IPS-15b (cell line): ENCODE results near the gene KCNIP4.

Source experiments
- H3K27me3 ChIP-seq: one replicate; pipeline ENCODE4 v1.6.1; 2013; ENCODE audit warnings: low read length; ENCODE audit not compliant: control insufficient read depth, insufficient read depth
- H3K36me3 ChIP-seq: one replicate; pipeline ENCODE4 v1.6.1; 2013; ENCODE audit warnings: low read length; ENCODE audit not compliant: control insufficient read depth, insufficient read depth
- H3K4me1 ChIP-seq: one replicate; pipeline ENCODE4 v1.6.1; 2013; ENCODE audit warnings: mild to moderate bottlenecking, low read length; ENCODE audit not compliant: control insufficient read depth, insufficient read depth
- H3K4me3 ChIP-seq: one replicate; pipeline ENCODE4 v1.5.1; 2013; ENCODE audit warnings: low read depth, low read length
- H3K9ac ChIP-seq: one replicate; pipeline ENCODE4 v1.6.1; 2013; ENCODE audit warnings: low read depth, mild to moderate bottlenecking, low read length
- H3K9me3 ChIP-seq: one replicate; pipeline ENCODE4 v1.6.1; 2013; ENCODE audit warnings: mild to moderate bottlenecking, low read length; ENCODE audit not compliant: control insufficient read depth, insufficient read depth

Gene KCNIP4

DNA sequence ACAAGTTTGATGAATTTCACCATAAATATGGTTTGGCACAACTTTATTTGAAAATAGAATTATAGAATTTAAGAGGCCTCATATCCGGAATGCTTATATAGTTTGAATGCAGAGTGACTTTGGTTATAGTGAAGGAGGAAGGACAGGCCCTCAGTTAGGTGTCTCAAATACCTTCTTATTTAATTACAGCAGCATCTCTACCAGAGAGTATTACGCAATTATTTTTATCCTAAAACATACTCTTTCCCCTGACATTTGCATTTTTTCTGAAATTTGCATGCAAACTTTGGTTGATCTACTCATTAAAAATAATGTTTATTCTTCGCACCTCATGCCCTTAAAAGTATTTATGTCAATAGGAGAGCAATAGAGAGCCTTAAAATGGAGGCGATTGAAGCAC, 942.9 kb downstream of the KCNIP4 start:
- no peaks in the 10 kb centered on the region for H3K36me3 ChIP-seq

DNA sequence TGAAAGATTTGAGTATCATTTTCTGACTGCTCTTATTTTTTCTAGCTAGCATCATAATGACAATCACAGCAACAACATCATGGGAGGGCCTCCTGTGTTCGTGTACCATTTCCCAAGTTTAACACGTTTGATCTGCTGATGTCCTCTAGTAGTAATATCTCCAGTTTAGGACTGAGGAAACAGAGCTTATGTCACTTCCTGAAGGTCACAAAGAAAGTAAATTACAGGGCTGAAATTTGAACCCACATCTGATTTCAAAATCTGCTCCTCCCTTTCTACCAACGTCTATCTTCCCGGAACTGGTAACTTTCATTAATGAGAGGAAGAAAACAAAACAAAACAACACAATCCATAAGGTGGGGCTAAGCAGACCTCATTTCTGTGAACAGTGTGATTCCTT, 945.6 kb downstream of the KCNIP4 start:
- Histone ChIP-seq H3K9ac (no peak overlapping the region), H3K36me3 (no peaks in the 10 kb centered on the region), H3K4me1 (peaks cover 3% of the 10 kb centered on the region), H3K4me3 (no peak overlapping the region), H3K27me3 (no peaks in the 10 kb centered on the region), H3K9me3 (no peaks in the 10 kb centered on the region)

More for the DNA sequence above, 942.9 kb downstream of the KCNIP4 start:
- Histone ChIP-seq H3K9me3 (no peaks in the 10 kb centered on the region), H3K27me3 (no peaks in the 10 kb centered on the region), H3K4me3 (no peak overlapping the region), H3K9ac (no peak overlapping the region), H3K4me1 (peaks cover 3% of the 10 kb centered on the region)

DNA sequence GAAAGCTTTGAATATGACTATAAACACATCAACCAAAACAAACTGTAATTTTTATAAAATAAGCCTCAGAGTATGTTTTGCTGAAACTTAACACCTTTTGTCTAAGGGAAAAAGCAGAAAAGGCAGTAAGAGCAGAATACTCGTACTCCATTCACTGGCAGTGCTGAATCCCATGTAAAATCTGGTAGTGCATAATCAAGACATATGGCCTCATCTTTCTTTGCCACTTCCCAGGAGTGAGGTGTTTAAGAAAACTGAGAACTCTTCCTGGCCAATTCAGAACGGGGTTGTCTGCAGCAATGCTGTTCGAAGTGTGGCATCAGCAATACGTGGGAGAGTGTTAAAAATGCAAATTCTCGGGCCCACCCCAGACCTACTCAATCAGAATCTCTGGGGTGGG, 946.3 kb downstream of the KCNIP4 start:
- Histone ChIP-seq H3K9ac (no peak overlapping the region), H3K9me3 (no peaks in the 10 kb centered on the region), H3K4me1 (peaks cover 3% of the 10 kb centered on the region), H3K4me3 (no peak overlapping the region), H3K36me3 (no peaks in the 10 kb centered on the region), H3K27me3 (no peaks in the 10 kb centered on the region)

DNA sequence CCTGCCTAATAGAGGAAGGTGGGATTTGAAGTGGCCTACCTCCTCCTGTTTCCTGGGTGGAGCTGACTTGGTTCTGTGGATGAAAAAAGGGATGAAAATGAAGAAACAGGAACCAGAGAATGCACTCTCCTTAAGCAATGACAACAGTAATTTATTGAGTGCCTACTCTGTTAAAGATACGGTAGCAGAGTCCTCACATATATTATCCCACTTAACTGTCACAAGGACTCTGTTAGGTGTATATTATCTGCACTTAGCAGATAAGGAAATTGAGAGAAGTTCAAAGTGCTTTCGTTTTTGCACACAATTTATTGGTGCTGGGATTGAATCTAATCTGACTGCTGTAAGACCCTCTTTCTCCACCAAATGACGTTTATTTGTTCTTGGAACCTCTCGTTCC, 947.1 kb downstream of the KCNIP4 start:
- no peaks in the 10 kb centered on the region for H3K9me3 ChIP-seq
- H3K4me1 ChIP-seq = peaks cover 3% of the 10 kb centered on the region
- H3K4me3 ChIP-seq = no peak overlapping the region
- H3K27me3 ChIP-seq = no peaks in the 10 kb centered on the region
- H3K36me3 ChIP-seq = no peaks in the 10 kb centered on the region
- no peak overlapping the region for H3K9ac ChIP-seq

DNA sequence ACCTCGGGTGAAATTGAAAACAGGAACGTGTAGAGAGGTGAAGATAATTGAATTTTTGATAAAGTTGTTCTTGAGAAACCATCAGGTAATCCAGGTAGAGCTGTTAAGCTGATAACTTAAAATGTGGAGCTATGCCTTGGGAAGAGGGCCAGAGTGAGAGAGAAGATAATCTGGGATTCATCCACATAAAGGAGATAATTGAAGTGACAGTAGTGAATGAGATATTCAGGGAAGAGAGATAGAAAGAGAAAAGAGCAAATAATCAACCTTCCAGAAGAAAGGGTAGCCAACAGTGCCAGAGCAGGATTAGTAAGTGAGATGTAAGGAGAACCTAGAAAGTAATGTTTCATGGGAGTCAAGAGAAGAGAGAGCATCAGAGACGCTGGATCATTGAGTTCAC, 950.7 kb downstream of the KCNIP4 start:
- no peak overlapping the region for H3K9ac ChIP-seq
- H3K4me1 ChIP-seq = peaks cover 3% of the 10 kb centered on the region
- H3K9me3 ChIP-seq = no peaks in the 10 kb centered on the region
- H3K27me3 ChIP-seq = no peaks in the 10 kb centered on the region
- H3K4me3 ChIP-seq = no peak overlapping the region
- H3K36me3 ChIP-seq = no peaks in the 10 kb centered on the region

DNA sequence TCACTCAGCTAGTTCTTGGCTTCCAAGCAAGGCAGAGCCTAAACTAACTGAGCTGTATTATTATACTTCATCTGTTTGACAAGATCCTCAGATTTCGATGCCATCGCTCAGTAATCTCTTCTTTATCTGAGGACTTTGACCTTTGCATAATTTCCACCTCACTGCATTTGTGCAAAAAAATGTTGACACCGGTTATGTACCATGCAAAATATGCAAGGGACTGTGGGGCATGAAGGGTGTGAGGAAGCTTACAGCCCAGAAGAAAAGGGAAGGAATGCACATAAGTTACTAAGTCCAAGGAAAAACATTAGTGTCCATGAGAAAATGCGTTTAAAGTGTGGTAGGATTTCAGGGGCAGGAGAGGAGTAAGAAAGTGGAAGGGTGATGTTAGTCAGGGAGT, 953.0 kb downstream of the KCNIP4 start:
- Histone ChIP-seq H3K27me3 (no peaks in the 10 kb centered on the region), H3K4me3 (no peak overlapping the region), H3K4me1 (no peaks in the 10 kb centered on the region), H3K36me3 (no peaks in the 10 kb centered on the region), H3K9ac (no peak overlapping the region), H3K9me3 (no peaks in the 10 kb centered on the region)

DNA sequence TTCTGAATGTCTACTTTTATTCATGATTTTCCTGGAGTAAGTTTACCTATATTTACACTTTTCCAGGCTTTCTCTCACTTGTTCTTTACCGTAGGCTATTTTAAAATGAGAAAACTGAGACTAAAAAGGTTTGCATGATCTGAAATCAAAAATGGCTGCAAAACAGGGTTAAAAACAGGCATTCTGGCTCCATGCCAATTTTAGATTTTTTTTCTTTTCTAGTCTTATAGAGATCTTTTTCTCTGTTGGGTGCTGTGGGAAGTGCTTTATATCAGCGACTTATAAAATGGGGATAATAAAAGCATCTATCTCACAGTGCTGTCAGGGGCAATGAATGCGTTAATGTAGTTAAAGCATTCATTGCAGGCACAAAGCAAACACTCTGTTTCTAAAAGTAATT, 953.6 kb downstream of the KCNIP4 start:
- no peaks in the 10 kb centered on the region for H3K4me1 ChIP-seq
- H3K36me3 ChIP-seq = no peaks in the 10 kb centered on the region
- H3K27me3 ChIP-seq = no peaks in the 10 kb centered on the region
- no peaks in the 10 kb centered on the region for H3K9me3 ChIP-seq
- no peak overlapping the region for H3K4me3 ChIP-seq
- H3K9ac ChIP-seq = no peak overlapping the region

DNA sequence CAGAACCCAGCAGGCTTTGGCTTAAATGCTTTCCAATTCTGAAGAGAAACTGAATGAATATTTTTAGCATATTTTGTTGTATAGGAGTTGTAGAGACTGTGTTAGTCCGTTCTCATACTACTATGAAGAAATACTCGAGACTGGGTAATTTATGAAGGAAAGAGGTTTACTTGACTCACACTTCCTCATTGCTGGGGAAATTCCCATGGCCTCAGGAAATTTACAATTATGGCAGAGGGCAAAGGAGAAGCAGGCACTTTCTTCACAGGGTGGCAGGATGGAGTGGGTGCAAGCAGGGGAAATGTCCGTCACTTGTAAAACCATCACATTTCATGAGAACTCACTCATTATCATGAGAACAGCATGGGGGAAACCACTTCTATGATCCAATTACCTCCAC, 956.6 kb downstream of the KCNIP4 start:
- no peak overlapping the region for H3K4me3 ChIP-seq
- H3K9ac ChIP-seq = no peak overlapping the region
- no peaks in the 10 kb centered on the region for H3K9me3 ChIP-seq
- H3K36me3 ChIP-seq = no peaks in the 10 kb centered on the region
- H3K27me3 ChIP-seq = no peaks in the 10 kb centered on the region
- H3K4me1 ChIP-seq = no peaks in the 10 kb centered on the region

DNA sequence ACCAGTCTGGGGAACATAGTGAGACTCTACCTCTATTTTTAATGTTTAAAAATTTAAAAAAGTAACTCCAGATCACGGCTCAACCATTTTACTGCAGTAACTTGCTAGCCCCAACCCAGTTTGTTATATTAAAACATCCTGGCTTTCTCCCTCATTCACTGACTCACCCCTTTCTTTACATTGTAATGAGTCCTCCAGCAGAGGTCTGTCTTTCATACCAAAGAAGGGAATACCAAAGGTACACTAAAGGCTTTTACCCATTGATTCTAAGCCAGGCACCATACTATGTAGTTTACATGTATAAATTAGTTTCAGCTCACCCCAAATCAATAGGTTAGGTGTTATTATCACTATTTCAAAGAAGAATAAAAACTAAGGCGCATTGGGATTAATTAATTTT, 961.4 kb downstream of the KCNIP4 start:
- no peak overlapping the region for H3K9ac ChIP-seq
- no peaks in the 10 kb centered on the region for H3K36me3 ChIP-seq
- H3K27me3 ChIP-seq = peaks cover 28% of the 10 kb centered on the region
- H3K4me3 ChIP-seq = no peak overlapping the region
- H3K9me3 ChIP-seq = no peaks in the 10 kb centered on the region
- H3K4me1 ChIP-seq = peaks cover 5% of the 10 kb centered on the region

DNA sequence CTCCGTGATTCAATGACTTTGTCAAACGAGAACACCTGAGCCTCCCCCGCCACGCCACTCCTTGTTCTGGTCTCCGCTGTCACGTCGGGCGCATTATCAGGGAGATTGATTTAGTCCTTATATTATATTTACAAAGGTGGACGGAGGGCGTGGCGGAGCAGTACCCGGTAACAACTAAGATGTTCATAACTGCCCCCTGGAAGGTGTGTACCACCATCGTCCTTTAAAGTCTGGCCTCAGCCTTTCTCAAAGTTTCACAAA, 964.1 kb downstream of the KCNIP4 start:
- H3K4me3 ChIP-seq = peak overlapping the region; percentile 51
- peaks cover 5% of the 10 kb centered on the region for H3K4me1 ChIP-seq
- no peak overlapping the region for H3K9ac ChIP-seq
- no peaks in the 10 kb centered on the region for H3K9me3 ChIP-seq
- no peaks in the 10 kb centered on the region for H3K36me3 ChIP-seq
- H3K27me3 ChIP-seq = peaks cover 28% of the 10 kb centered on the region

DNA sequence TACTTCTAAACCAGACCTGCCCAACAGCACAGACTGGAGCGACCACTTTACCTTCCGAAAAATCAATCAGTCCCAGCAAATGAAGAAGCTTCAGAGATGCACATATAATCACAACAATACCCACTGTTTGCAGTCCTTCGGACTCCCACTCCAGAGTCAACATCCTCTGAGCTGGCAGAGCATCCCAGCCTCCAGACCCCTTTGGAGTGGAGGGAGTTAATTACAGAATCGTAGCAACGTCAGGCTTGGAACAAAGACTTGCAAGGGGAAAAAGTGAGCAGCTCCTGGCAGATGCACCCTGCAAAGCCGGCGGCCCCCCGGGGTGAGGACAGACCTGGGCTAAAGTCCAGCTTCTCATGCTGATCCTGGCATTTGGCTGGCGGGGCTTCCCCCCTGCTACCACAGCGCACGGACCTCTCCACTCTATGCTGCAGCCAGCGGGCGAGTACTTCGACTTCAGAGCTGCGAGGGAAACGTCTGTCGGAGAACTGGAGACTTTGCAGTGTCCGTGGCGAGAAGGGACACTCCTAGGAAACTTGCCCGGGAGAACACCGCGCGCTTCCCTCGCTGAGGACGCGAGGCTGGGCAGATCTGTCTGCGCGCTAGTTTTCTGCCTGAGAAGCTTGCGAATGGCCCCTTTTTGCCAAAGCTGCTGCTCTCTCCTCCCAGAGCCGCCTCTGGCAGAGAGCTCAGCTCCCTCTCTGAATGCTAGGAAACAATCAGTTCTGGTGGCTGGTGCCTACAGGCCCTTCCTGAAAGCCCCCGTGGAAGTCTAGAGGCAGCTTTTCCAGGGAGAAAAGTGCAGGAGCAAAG, 964.6 kb downstream of the KCNIP4 start:
- H3K27me3 ChIP-seq = peaks cover 28% of the 10 kb centered on the region
- peak overlapping the region; percentile 51 for H3K4me3 ChIP-seq
- peaks cover 5% of the 10 kb centered on the region for H3K4me1 ChIP-seq
- H3K9me3 ChIP-seq = no peaks in the 10 kb centered on the region
- H3K36me3 ChIP-seq = no peaks in the 10 kb centered on the region
- H3K9ac ChIP-seq = no peak overlapping the region

DNA sequence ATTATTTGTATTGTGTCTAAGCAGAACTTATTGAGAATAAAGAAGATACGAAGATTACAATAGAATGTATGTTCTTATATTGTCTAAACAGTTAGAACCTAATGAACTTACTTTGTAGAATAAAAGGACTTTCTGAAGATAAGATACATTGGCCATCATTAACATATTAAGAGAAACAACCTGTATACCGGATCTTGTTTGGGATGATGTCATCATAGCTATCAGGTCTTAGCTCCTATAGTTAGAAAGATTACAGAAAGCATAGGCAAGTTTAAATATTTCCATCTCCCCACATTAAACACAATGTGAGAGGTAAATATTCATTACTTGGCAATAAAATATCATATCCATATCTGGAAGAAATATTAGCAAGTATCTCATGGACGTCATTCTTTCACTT, 966.0 kb downstream of the KCNIP4 start:
- H3K27me3 ChIP-seq = peaks cover 28% of the 10 kb centered on the region
- no peaks in the 10 kb centered on the region for H3K9me3 ChIP-seq
- peaks cover 5% of the 10 kb centered on the region for H3K4me1 ChIP-seq
- H3K4me3 ChIP-seq = no peak overlapping the region
- no peak overlapping the region for H3K9ac ChIP-seq
- H3K36me3 ChIP-seq = no peaks in the 10 kb centered on the region
